GM18873 (cell line): ENCODE results near the gene NOXA1.

Source experiments
- ATAC-seq: cut with Tn5 transposase; IDR thresholded peaks from one replicate; pipeline ENCODE4 v1.9.1; 2021; ENCODE audit warnings: mild to moderate bottlenecking, moderate library complexity, moderate number of reproducible peaks; ENCODE audit not compliant: unreplicated experiment, low FRiP score

Gene NOXA1

DNA sequence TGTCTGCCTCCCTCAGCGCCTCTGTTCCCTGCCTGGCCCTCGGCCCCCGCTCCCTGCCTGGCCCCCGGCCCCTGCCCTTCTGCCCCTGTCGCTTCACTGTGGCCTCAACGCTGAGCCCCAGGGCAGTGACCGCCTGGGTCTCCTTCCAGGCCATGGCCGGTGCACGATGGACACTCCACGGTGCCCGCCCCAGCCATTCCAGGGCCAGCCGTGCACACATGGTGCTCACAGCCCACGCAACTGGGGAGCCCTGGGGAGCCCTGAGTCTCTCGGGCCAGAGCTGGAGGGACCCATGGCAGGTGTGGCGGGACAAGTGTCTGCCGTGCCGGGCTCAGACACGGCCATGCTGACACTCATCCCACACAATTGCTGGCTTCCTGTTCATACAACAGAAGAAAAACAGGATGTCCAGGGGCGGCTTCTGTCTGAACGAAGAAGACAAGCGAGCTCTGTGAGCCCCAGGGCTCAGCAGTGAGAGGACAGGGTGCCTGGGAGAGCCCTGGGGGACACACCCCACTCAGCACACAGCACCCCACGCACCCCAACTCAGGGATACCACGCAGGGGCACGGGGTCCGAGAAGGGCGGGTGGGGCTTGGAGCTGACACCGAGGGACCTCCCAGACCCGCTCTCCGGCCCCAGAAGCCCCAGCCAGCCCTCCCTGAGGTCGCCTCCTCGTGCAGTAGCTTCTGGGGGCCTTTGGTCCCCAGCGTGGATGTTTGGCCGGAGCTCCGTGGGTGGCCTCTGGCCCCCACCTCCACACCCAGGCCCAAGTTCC, 35.9 kb upstream of the NOXA1 start:
- no peak for ATAC-seq

DNA sequence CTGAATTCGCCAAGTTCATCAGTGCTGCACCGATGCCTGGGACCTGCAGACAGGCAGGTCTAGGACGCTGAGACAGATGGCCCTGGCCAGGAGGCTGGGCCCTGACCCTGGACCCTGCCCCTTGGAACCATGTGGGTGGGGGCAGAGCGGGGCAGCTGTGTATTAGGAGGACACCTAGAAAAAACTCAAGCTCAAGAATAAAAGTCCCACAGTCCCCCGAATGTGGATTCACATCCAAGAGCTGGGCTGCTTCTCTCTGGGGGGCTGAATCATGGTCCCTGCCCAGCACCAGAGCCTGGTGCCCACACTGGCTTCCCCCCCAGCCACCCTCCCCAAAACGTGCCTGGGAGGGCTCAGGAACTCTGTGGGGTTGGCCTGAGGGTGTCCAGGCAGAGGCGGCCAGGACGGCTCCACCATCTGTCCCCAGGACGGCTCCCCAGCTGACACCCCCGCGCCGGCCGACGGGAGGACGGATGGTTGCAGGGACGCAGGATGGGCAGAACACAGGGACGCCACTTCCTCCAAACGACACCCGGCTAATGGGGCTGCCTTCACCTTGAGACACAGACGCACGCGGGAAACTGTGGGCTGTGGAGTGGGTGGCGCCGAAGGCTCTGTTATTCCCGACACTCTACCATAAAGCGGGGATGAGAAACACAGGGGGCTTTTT, 35.2 kb upstream of the NOXA1 start:
- no peak for ATAC-seq

DNA sequence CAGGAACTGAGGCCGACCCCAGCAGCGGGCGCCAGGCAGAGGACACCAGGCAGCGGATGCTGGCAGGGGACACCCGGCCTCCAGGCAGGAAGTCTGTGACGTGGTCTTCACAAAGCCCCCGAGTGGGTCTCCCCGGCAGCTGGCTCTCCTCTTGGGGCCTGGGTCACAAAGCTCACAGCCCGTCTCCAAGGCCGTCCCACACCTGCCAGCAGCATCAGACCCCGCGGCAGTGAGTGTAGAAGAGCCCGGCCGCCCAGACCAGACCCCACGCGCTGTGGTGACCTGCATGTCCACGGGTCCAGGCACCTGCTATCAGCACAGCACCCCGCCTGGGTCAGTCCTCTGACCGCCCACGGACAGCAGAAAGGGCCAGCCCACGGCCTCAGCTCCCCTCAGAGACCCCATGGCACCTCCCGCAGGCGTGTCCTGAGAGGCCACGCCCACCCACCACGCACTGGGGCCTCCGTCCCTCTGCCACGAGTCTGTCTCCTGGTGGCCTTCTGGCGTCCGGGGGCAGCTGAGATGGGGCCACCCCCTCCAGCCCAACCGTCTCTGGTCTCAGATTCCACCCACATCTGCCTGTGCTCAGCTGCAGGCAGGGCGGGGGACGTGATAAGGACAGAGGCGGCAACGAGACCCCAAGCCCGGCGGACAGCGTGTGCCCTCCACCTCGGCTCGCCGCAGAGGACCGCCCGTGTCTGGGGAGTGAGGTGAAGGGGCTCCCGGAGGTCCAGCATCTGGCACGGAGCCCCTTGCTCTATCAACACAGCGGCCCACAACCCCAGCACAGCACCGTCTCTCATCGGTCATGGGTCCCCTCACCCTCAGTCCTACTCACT, 34.4 kb upstream of the NOXA1 start:
- no peak for ATAC-seq

DNA sequence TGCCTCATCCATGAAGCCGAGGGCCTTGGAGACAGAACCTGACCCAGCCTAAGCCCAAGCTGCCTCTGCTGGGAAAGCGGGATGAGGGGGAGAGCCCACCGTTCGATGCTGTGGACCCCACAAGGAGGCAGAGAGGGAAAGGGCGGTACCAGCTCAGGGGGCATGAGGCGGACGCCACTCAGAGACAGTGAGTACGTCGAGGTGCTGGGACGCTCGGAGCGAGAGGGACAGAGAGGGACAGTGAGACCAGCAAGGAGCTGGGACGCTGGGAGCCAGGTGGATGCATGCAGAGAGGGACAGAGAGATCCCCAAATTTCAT, 33.8 kb upstream of the NOXA1 start:
- no peak for ATAC-seq

DNA sequence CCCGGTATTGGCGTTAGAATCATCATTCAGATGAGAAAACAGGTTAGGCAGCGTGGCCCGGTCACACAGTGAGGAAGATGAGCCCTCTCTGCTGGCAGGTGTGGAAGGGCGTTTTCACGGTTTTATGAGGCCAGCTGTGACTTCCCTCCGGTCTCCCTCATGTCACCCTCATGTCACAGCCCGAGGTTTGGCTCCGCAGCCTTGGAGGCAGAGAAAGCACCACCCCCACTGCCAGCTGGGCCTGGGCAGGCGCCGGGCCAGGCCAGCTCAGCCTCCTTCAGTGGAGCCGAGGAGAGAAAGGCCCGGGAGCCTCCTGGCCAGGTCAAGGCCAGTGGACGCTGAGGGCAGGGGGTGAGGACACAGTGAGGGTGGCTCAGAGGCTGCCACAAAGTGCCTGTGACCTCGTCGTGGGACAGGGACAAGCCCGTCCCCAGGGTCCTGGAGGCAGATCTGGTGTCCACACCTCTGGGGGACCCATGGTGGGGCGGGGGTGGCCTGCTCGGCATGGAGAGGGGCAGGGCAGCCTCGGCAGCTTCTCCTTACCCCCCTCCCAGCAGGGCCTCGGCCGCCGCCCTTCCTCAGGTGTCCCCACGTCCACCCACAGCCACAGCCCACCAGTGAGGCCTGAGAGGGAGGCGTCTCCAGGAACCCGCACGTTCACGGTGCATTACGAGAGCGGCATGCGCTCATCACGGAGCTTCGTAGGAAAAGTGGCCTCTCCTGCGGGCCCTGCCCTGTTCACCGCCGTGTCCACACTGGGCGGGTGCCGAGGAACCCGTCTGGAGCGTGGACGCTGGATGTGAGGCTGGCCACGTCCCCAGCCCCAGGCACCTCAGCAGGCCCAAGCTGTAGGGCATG, 32.4 kb upstream of the NOXA1 start:
- ATAC-seq, result no peak

- ATAC-seq, result no peak
Measured at GRCh38 chr9:137391411-137391754, 31.8 kb upstream of the NOXA1 start.

DNA sequence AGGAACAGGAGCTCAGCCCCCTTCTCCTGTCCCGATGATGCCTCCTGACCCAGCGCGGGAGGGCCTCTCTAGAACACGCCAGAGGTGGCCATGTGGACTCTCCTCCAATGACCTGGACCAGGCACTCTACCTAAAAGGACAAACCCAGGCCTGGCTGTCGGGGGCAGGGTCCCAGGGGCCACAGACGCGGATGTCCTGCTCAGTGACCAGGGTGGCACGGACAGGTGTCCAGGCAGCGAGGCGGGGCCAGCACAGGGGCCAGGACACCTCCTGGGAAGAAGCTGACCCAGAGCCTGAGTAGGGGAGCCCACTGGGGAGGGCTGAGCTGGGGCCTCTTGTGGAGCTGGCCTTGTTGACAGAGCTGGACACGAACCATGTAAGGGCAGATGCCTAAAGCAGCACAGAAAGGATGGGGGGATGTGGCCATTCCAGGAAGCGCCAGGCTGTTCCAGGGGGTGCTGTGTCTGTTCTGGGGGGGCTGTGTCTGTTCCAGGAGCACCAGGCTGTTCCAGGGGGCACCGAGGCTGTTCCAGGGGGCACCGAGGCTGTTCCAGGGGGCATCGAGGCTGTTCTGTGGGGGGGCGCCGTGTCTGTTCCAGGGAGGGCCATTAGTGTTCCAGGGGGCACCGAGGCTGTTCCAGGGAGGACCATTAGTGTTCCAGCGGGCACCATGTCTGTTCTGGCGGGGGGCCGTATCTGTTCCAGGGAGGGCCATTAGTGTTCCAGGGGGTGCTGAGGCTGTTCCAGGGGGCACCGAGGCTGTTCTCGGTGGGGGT, 30.8 kb upstream of the NOXA1 start:
- ATAC-seq, result no peak

- ATAC-seq, result no peak
Measured at GRCh38 chr9:137393176-137394150, 29.7 kb upstream of the NOXA1 start.

DNA sequence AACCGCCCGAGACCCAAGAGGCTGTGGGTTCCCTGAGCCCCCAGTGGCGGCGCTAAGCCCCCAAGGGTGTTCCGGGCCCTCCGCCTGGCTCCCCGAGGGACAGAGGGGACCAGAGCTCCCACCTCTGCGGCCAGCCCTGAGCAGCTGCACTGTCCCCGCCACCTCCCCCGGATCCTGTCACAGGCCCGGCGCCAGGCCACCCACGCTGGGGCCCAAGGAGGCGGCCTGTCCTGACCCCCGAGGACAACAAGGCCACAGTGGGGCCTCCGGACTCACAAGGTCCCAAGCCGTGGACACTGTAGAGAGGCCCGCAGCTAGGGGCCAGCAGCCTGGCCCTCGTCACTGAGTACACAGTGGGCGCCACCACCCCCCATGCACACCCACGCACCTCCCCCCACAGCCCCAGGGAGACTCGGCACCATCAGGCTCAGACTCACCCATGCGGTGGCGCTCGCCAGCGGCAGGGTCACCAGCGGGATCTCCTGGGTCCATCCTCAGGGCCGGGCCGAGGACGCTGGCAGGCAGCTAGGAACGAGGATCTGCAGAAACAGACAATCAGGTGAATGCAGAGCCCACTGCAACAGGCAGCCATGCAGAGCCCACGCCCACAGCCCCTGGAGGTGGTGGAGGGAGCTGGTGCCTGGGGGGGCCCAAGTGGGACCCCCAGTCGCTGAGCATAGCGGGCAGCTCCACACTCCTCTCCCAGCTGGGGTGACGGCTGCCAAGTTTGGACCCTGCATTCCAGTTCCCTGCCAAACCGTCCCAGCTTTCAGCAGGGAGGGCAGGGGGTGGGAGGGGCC, 28.1 kb upstream of the NOXA1 start:
- ATAC-seq, result no peak

DNA sequence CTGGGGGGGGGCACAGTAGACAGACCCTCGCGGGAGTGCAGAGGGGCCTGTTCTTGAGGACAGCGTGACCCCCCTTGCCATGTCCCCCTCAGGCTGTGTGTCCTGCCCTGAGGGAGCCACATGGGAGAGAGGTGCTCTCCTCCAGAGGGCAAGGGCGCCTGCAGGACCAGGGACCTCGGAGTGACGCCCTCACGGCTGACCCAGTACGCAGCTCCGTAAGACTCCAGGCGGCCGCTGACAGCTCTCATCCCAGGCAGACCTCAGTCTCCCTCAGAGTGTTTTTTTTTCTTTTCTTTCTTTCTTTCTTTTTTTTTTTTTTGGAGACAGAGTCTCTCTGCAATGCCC, 27.6 kb upstream of the NOXA1 start:
- no peak for ATAC-seq

DNA sequence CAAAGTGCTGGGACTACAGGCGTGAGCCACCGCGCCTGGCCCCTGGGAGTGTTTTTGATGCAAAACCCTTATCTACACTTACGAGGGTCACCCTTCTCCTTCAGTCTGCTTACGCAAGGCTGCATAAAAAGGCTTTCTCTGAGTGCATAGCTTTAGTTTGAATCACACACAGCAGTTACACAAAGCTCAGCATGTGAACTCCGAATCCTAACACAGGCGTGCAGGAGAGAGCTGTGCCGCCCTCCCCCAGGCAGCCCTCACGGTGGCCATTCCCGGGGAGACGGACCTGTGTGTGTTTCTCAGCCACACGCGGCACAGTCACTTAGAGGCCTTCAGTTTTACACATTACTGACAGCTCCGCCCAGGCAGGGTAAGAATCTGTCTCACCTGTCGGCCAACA, 27.0 kb upstream of the NOXA1 start:
- ATAC-seq, result no peak

DNA sequence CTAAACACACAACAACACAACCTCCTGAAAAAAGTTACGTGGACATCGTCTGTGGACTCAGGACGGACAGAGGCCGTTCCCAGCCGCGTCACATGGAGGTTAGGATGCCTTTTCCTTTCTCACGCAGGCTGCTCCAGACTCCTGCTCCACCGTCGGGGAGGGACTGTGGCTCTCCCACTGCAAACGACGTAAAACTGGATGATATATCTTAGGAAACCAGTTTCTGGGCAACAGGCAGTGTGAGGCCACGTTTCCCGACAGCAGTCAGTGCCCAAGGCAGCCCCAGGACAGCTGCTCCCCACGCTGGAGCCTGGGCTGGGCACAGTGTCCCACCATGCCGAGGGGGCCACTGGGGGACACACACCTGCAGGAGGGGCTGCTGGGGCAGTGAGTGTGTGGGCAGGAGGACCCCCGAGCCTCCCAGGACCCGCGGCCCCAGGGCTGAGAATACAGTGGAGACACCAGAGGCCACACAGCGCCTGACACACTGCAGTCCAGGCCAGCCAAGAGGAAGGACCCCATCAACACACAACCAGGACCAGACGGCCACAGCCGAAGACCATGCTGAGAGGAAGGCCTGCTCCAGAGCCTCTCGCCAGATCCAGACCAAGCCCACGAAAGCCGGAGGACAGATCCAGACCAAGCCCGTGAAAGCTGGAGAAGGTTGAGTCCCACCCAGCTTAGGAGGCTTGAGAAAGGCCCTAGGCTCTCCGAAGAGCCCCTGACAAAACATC, 26.4 kb upstream of the NOXA1 start:
- ATAC-seq, result no peak

DNA sequence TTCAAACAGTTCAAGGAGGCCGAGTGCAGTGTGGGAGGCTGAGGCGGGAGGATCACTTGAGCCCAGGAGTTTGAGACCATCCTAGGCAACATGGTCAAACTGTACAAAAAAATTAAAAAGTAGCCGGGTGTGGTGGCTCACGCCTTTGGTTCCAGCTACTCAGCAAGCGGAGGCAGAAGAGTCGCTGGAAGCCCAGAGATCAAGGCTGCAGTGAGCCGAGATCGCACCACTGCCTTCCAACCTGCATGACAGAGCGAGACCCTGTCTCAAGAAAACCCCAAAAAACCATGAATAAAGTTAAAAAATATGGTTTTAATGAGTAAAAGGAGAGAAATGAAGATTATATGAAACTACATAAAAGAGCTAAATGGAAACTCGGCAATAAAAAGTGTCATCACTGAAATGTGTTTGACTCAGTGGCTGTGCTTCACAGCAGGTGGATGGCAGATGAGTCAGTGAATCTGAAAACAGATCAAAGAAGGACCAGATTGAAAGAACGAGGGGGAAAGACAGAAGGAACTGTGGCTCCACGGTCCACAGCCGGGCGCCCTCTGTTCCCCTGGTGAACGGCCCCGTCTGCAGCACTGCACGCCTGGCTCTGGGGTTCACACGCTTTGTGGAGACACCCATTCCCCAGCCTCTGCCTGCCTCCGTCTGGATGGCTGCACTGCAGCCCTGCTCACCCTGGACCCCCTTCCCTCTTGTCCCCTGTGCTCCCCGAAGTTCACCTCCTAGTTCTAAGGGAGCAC, 25.3 kb upstream of the NOXA1 start:
- no peak for ATAC-seq

DNA sequence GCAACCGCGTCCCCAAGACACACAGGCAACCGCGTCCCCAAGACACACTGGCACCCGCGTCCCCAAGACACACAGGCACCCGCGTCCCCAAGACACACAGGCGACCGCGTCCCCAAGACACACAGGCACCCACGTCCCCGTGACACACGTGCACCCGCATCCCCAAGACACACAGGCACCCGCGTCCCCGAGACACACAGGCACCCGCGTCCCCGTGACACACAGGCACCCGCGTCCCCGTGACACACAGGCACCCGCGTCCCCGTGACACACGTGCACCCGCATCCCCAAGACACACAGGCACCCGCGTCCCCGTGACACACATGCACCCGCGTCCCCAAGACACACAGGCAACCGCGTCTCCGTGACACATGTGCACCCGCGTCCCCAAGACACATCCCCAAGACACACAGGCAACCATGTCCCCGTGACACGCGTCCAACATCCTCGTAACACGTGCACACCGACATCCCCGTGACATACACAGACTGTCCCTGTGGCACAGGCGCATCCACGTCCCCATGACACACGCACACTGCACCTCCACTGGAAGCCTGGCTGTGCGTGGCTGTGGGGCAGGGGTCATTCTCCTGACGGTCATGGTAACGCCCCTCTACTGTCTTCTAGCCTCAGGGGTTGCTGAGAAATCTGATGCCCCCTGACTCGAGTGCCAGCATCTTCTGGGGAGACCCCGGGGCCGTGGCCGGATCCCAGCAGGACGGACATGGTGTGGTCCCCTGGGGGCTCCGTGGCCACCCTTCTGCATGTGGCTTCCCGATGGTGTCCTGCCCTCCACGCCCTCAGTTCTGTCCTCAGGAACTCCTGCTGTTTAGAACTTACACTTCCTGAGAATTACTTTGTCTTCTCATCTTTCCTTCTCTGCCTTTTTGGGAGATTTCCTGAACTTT, 24.4 kb upstream of the NOXA1 start:
- no peak for ATAC-seq

DNA sequence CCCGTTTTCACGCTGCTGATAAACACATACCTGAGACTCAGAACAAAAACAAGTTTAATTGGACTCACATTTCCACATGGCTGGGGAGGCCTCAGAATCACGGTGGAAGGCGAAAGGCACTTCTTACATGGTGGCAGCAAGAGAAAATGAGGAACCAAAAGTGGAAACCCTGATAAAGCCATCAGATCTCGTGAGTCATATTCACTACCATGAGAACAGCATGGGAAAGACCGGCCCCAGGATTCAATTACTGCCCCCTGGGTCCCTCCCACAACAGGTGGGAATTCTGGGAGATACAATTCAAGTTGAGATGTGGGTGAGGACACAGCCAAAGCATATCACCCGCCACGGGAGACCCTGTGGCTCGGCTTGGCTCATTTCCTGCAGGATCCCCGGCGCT, 20.4 kb upstream of the NOXA1 start:
- ATAC-seq, result no peak

DNA sequence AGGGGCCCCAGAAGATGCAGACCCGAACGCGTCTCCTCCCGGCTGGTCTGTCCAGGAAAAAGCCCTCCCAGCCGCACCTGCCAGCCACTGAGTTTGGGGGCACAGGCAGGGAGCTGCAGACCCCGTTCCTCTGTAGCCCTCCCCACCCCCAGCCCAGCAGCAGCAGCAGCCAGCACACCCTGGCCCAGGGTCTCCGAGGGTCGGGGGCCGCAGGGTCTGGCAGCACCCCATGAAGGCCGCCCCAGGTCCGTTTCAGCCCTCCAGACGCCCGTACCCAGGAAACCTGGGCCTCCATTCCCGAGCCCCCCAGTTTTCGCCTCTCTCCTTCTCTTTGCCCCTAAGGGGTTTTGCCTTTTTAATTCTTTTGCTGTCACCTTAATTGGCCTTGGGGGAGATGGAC, 19.9 kb upstream of the NOXA1 start:
- ATAC-seq, result no peak
